Common myeloid progenitor, CD34-positive (primary cell): ENCODE results near the gene FAM151A.
"Not testable (repeated sequence)": the region's sequence is repeated elsewhere in the genome, so short reads cannot be mapped to it uniquely, and the experiment has no call there.

Experiments
- CTCF ChIA-PET: fragments of 350-600 bp; sonication (Branson Sonifier 250); formaldehyde crosslinking; loops from one replicate; lab custom pipeline; 2021; ENCODE audit warnings: antibody characterized with exemption; lab: Charles Lee
- POLR2A ChIA-PET: fragments of 350-600 bp; sonication (Branson Sonifier 250); formaldehyde crosslinking; loops from one replicate; lab custom pipeline; 2021; ENCODE audit warnings: antibody characterized with exemption; lab: Charles Lee
- DNase-seq, 3 donors: peaks; one replicate each; pipeline versions ENCODE4 v3.0.0 to v3.0.0-alpha.2; 2013
- H3K27ac ChIP-seq, 2 experiments: 1 replicate in 1 of 2; 2 replicates in 1 of 2; pipeline ENCODE4 v1.7.0; 2013; ENCODE audit warnings: inconsistent platforms in 2 of 2, low read length in 2 of 2, mild to moderate bottlenecking in 2 of 2, low read depth in 1 of 2, moderate library complexity in 1 of 2; ENCODE audit not compliant: severe bottlenecking in 2 of 2, insufficient read depth in 1 of 2, poor library complexity in 1 of 2
- H3K27me3 ChIP-seq, 5 experiments: replicated peaks in 2 of 5; 1 replicate in 3 of 5; 2 replicates in 2 of 5; pipeline versions ENCODE4 v1.6.1 to v1.7.0; 2013; ENCODE audit warnings: low read length in 4 of 5, mild to moderate bottlenecking in 2 of 5, moderate library complexity in 2 of 5, inconsistent platforms in 1 of 5; ENCODE audit not compliant: insufficient read depth in 5 of 5, control insufficient read depth in 4 of 5
- H3K36me3 ChIP-seq, 4 experiments: 1 replicate in 2 of 4; 2 replicates in 2 of 4; pipeline versions ENCODE4 v1.6.1 to v1.7.0; 2013; ENCODE audit warnings: low read length in 3 of 4, control low read depth in 1 of 4, mild to moderate bottlenecking in 1 of 4; ENCODE audit not compliant: control insufficient read depth in 4 of 4, insufficient read depth in 4 of 4
- H3K4me1 ChIP-seq, 4 experiments: 1 replicate in 3 of 4; 2 replicates in 1 of 4; pipeline versions ENCODE4 v1.6.1 to v1.7.1; 2013; ENCODE audit warnings: low read length in 3 of 4, mild to moderate bottlenecking in 3 of 4, control low read depth in 1 of 4, inconsistent platforms in 1 of 4, moderate library complexity in 1 of 4; ENCODE audit not compliant: control insufficient read depth in 4 of 4, insufficient read depth in 4 of 4; ENCODE audit errors: control extremely low read depth in 1 of 4
- H3K4me3 ChIP-seq, 7 experiments: 1 replicate in 4 of 7; 2 replicates in 3 of 7; pipeline versions ENCODE4 v1.5.1 to v1.7.0; 2013; ENCODE audit warnings: mild to moderate bottlenecking in 7 of 7, low read length in 6 of 7, moderate library complexity in 6 of 7, inconsistent platforms in 2 of 7, low read depth in 2 of 7, control low read depth in 1 of 7; ENCODE audit not compliant: insufficient read depth in 4 of 7, control insufficient read depth in 1 of 7; ENCODE audit errors: extremely low read depth in 1 of 7
- H3K9me3 ChIP-seq, 5 experiments: 1 replicate in 4 of 5; 2 replicates in 1 of 5; pipeline versions ENCODE4 v1.6.1 to v1.7.1; 2013; ENCODE audit warnings: low read length in 4 of 5, mild to moderate bottlenecking in 2 of 5, inconsistent platforms in 1 of 5, low read depth in 1 of 5, moderate library complexity in 1 of 5; ENCODE audit not compliant: control insufficient read depth in 4 of 5, insufficient read depth in 2 of 5; ENCODE audit errors: control extremely low read depth in 1 of 5
- WGBS: methylation state at CpG from one replicate; pipeline ENCODE4 v1.1.5; 2013; ENCODE audit not compliant: insufficient coverage; 5-methylcytosine and 5-hydroxymethylcytosine counted together

FAM151A gene

DNA sequence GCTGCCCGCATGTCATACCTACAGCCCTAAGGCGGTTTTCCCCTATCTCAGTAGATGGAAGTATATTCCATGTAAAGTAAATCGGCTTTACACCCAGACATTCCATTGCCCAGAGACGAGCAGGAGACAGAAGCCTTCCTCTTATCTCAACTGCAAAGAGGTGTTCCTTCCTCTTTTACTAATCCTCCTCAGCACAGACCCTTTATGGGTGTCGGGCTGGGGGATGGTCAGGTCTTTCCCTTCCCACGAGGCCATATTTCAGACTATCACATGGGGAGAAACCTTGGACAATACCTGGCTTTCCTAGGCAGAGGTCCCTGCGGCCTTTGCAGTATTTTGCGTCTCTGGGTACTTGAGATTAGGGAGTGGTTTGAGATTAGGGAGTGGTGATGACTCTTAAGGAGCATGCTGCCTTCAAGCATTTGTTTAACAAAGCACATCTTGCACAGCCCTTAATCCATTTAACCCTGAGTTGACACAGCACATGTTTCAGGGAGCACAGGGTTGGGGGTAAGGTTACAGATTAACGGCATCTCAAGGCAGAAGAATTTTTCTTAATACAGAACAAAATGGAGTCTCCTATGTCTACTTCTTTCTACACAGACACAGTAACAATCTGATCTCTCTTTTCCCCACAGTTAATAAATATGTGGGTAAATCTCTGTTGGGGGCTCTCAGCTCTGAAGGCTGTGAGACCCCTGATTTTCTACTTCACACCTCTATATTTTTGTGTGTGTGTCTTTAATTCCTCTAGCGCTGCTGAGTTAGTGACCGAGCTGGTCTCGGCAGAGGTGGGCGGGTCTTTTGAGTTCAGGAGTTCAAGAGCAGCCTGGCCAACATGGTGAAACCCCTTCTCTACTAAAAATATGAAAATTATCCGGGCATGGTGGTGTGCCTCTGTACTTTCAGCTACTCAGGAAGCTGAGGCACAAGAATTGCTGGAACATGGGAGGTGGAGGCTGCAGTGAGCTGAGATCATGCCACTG is 13.4 kb upstream of the FAM151A start:
- POLR2A ChIA-PET, H3K4me3 ChIP-seq, H3K27me3 ChIP-seq, H3K27ac ChIP-seq, DNase-seq, H3K9me3 ChIP-seq, H3K4me1 ChIP-seq: not testable (repeated sequence)
- WGBS: 100% methylated on average over 1 of the region's 14 CpGs
- H3K36me3 ChIP-seq: peaks cover 0 to 11% (median 0%) of the 10 kb centered on the region in 4 experiments
- CTCF ChIA-PET: interaction anchor here (1.4 kb wide), 1 partner anchor 14 kb away, joined by 3 read pairs; no protein-coding TSS in a partner anchor

DNA sequence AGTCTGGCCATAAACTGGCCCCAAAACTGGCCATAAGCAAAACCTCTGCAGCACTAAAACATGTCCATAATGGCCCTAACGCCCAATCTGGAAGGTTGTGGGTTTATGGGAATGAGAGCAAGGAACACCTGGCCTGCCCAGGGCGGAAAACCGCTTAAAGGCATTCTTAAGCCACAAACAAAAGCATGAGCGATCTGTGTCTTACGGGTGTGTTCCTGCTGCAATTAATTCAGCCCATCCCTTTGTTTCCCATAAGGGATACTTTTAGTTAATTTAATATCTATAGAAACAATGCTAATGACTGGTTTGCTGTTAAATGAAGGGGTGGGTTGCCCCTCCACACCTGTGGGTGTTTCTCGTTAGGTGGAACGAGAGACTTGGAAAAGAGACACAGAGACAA is 12.5 kb upstream of the FAM151A start:
- H3K4me3 ChIP-seq, H3K9me3 ChIP-seq, H3K27me3 ChIP-seq, DNase-seq, POLR2A ChIA-PET, CTCF ChIA-PET, H3K27ac ChIP-seq, H3K4me1 ChIP-seq: not testable (repeated sequence)
- peaks cover 0 to 11% (median 0%) of the 10 kb centered on the region in 4 experiments for H3K36me3 ChIP-seq
- 94% methylated on average over 2 of the region's 7 CpGs for WGBS

- CTCF ChIA-PET: no interaction called here
- no peaks in the 10 kb centered on the region for H3K36me3 ChIP-seq
- no peaks in the 10 kb centered on the region for H3K27me3 ChIP-seq
- no peak overlapping the region for H3K27ac ChIP-seq
- 100% methylated on average over 1 of the region's 10 CpGs for WGBS
- H3K4me1 ChIP-seq: no peaks in the 10 kb centered on the region
- no peak for DNase-seq
- no peaks in the 10 kb centered on the region for H3K9me3 ChIP-seq
- POLR2A ChIA-PET: no interaction called here
- no peak overlapping the region for H3K4me3 ChIP-seq
Observed at GRCh38 chr1:54627196-54627595, 3.9 kb upstream of the FAM151A start.

- Histone ChIP-seq H3K27ac (no peak overlapping the region), H3K4me1 (peaks cover 0 to 5% (median under 1%) of the 10 kb centered on the region in 4 experiments), H3K4me3 (no peak overlapping the region), H3K9me3 (no peaks in the 10 kb centered on the region), H3K36me3 (no peaks in the 10 kb centered on the region), H3K27me3 (no peaks in the 10 kb centered on the region)
- WGBS: 82% methylated on average over 3 of the region's 8 CpGs
- ChIA-PET CTCF (no interaction called here), POLR2A (no interaction called here)
- no peak for DNase-seq
Observed at GRCh38 chr1:54624466-54625464, 1.4 kb upstream of the FAM151A start.

- no peaks in the 10 kb centered on the region for H3K36me3 ChIP-seq
- H3K4me3 ChIP-seq: no peak overlapping the region
- CTCF ChIA-PET: no interaction called here
- DNase-seq: no peak
- H3K4me1 ChIP-seq: peaks cover 0 to 7% (median under 1%) of the 10 kb centered on the region in 4 experiments
- POLR2A ChIA-PET: interaction anchor here (0.5 to 0.7 kb wide), 2 partner anchors 9 to 128 kb away, joined by 4 read pairs; no protein-coding TSS in a partner anchor
- 100% methylated on average over 8 of the region's 8 CpGs for WGBS
- H3K9me3 ChIP-seq: no peaks in the 10 kb centered on the region
- H3K27ac ChIP-seq: no peak overlapping the region
- no peaks in the 10 kb centered on the region for H3K27me3 ChIP-seq
Observed at GRCh38 chr1:54619749-54620148, 3.6 kb downstream of the FAM151A start.

- ChIA-PET CTCF (no interaction called here), POLR2A (no interaction called here)
- H3K27me3 ChIP-seq: no peaks in the 10 kb centered on the region
Observed at GRCh38 chr1:54615531-54616279, 7.6 kb downstream of the FAM151A start.

More at GRCh38 chr1:54615531-54616279, 7.6 kb downstream of the FAM151A start:
- Histone ChIP-seq H3K4me3 (no peak overlapping the region), H3K36me3 (no peaks in the 10 kb centered on the region), H3K4me1 (peaks cover 0 to 11% (median 0%) of the 10 kb centered on the region in 4 experiments), H3K9me3 (no peaks in the 10 kb centered on the region), H3K27ac (no peak overlapping the region)
- DNase-seq: no peak
- WGBS: 95% methylated on average over 10 of the region's 13 CpGs
